Measurements from ENCODE around the gene TSNAXIP1. TPM values are rescaled to one million over a fixed set of nuclear protein-coding genes. Genes with fewer than 3 reads are reported as not detected.
"Not testable (repeated sequence)": the region's sequence is repeated elsewhere in the genome, so short reads cannot be mapped to it uniquely, and the experiment has no call there.

TSNAXIP1 gene
- total RNA-seq, 1 experiment from 2014 or later: 1.4 TPM

DNA sequence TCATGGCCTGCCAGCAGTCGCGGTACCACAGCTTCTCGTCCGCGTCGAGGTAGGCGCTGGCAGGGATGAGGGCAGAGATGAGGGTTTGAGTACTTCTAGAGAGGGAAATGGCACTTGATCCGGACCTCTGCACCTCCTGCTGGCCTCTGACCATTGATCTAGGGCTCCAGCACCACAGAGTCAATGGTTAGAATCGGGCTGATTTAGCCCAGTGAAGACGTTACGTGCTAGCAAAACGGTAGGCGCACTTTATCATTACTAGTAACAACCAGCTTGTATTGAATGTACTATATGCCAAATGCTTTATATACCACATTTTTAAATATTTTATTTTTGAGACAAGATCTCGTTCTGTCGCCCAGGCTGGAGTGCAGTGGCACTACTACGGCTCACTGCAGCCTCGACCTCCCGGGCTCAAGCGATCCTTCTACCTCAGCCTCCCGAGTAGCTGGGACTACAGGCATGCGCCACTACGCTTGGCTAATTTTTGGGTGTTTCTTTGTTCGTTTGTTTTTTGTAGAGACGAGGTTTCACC, 526 bp downstream of the TSNAXIP1 start:
- DNase-seq: no peak
- no peaks in the 10 kb centered on the region for H3K9me3 ChIP-seq

GRCh38 chr16:67811899-67812298, 5.2 kb downstream of the TSNAXIP1 start:
- Histone ChIP-seq H3K27me3 (no peaks in the 10 kb centered on the region), H3K4me3 (no peak overlapping the region), H3K9me3 (no peaks in the 10 kb centered on the region), H3K36me3 (no peaks in the 10 kb centered on the region)
- no peak for DNase-seq

More for the DNA sequence above, 526 bp downstream of the TSNAXIP1 start:
- no peaks in the 10 kb centered on the region for H3K27me3 ChIP-seq
- H3K4me3 ChIP-seq: peak overlapping the region; percentile 87
- no peaks in the 10 kb centered on the region; the same call in 1 of the 2 replicates for H3K36me3 ChIP-seq

DNA sequence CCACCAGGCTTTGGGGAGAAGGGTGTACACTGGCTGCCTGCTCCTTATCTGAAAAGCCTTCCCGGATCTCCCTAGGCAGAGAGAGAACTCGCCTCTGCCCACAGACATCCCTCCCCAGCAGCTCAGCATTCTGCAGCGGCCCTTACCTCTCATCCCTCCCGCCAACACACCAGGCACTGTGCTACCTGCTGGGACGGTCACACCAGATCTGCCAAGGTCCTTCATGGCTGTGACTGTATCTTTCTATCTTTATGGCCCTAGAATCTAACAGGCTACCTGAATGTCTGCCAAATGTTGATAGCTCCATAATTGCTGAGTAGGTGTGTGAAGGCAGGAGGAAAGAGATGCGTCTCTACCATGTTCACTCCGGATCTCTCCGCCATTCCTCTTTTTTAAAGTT, 7.9 kb downstream of the TSNAXIP1 start:
- Histone ChIP-seq H3K9me3 (no peaks in the 10 kb centered on the region), H3K4me3 (no peak overlapping the region), H3K36me3 (no peaks in the 10 kb centered on the region), H3K27me3 (no peaks in the 10 kb centered on the region)
- no peak for DNase-seq

DNA sequence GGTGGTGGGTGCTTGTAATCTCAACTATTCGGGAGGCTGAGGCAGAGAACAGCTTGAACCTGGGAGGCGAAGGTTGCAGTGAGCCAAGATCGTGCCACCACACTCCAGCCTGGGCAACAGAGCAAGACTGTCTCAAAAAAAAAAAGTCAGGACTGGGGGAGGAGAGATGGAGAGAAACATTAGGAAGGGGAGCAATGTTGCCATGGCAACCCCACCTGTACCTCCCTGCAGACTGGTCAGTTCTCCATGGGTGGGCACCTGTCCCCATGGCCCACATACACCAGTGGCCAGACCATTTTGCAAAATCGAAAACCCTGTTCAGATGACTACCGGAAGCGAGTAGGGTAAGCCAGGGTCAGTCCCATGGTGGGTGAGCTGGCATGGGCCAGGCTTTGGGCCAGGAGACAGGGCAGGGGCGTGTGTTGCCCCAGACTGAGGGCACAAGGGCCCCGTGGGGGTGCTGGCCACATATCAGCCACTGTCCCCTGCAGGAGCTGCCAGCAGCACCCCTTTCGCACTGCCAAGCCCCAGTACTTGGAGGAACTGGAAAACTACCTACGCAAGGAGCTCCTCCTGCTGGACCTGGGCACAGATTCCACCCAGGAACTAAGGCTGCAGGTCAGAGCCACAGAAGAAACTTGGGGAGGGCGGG, 14.0 kb downstream of the TSNAXIP1 start:
- Histone ChIP-seq H3K4me3 (no peak overlapping the region), H3K36me3 (no peaks in the 10 kb centered on the region), H3K27me3 (no peaks in the 10 kb centered on the region), H3K9me3 (no peaks in the 10 kb centered on the region)
- no peak for DNase-seq

GRCh38 chr16:67822511-67822910, 15.8 kb downstream of the TSNAXIP1 start:
- no peak overlapping the region for H3K4me3 ChIP-seq
- no peaks in the 10 kb centered on the region for H3K36me3 ChIP-seq
- no peaks in the 10 kb centered on the region for H3K9me3 ChIP-seq
- no peak for DNase-seq
- H3K27me3 ChIP-seq: no peaks in the 10 kb centered on the region

GRCh38 chr16:67825119-67825518, 18.4 kb downstream of the TSNAXIP1 start:
- H3K36me3 ChIP-seq: no peaks in the 10 kb centered on the region
- no peak for DNase-seq

DNA sequence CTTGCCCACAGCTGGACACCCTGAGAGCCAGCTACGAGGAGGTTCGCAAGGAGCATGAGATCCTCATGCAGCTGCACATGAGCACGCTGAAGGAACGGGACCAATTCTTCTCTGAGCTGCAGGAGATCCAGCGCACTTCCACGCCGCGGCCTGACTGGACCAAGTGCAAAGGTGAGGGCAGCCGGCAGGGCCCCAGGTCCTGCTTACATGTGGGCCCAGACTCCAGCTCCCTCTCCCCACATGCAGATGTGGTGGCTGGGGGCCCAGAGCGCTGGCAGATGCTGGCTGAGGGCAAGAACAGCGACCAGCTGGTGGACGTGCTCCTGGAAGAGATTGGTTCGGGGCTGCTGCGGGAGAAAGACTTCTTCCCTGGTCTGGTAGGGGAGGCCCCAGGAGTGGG, 19.2 kb downstream of the TSNAXIP1 start:
- H3K4me3 ChIP-seq: no peak overlapping the region
- no peak for DNase-seq
- peaks cover 3% of the 10 kb centered on the region; the same call in 1 of the 2 replicates for H3K36me3 ChIP-seq
- H3K9me3 ChIP-seq: no peaks in the 10 kb centered on the region
- no peaks in the 10 kb centered on the region for H3K27me3 ChIP-seq

More at GRCh38 chr16:67825119-67825518, 18.4 kb downstream of the TSNAXIP1 start:
- Histone ChIP-seq H3K9me3 (no peaks in the 10 kb centered on the region), H3K27me3 (no peaks in the 10 kb centered on the region), H3K4me3 (no peak overlapping the region)

DNA sequence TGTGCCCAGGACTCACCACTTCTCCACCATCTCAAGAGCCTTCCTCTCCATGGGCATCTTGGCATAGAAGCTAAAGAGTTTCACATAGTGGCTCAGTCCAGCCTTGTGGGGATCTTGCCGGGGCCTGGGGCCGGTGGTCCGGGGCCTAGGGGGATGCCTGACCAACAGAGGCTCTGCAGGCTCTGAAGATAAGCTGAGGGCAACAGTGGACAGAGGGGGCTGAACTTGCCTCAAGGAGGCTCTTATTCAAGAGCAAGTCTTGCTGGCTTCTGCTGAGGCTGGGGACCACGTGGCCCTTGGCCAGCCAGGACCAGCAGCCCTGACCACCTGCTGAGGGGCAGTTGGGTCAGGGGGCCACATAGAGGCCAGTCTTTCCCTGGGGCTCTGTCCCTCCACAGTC, 22.0 kb downstream of the TSNAXIP1 start:
- Histone ChIP-seq H3K27me3 (no peaks in the 10 kb centered on the region), H3K36me3 (peaks cover 8% of the 10 kb centered on the region), H3K4me3 (no peak overlapping the region), H3K9me3 (no peaks in the 10 kb centered on the region)
- DNase-seq: no peak

GRCh38 chr16:67833030-67833414, 26.3 kb downstream of the TSNAXIP1 start:
- DNase-seq: peak; percentile 75
- Histone ChIP-seq H3K4me3 (peak overlapping the region; percentile 74), H3K9me3 (no peaks in the 10 kb centered on the region), H3K36me3 (peaks cover 8% of the 10 kb centered on the region), H3K27me3 (no peaks in the 10 kb centered on the region)

- peak overlapping the region; percentile 74 for H3K4me3 ChIP-seq
- H3K9me3 ChIP-seq: no peaks in the 10 kb centered on the region
- H3K36me3 ChIP-seq: peaks cover 8% of the 10 kb centered on the region
- H3K27me3 ChIP-seq: no peaks in the 10 kb centered on the region
- DNase-seq: peak; percentile 84
These were observed 26.9 kb downstream of the TSNAXIP1 start for GRCh38 chr16:67833415-67834241.

- Histone ChIP-seq H3K4me3 (peak overlapping the region; percentile 74), H3K9me3 (no peaks in the 10 kb centered on the region), H3K36me3 (peaks cover 8% of the 10 kb centered on the region), H3K27me3 (no peaks in the 10 kb centered on the region)
- no peak for DNase-seq
These were observed 27.5 kb downstream of the TSNAXIP1 start for GRCh38 chr16:67834242-67834614.

DNA sequence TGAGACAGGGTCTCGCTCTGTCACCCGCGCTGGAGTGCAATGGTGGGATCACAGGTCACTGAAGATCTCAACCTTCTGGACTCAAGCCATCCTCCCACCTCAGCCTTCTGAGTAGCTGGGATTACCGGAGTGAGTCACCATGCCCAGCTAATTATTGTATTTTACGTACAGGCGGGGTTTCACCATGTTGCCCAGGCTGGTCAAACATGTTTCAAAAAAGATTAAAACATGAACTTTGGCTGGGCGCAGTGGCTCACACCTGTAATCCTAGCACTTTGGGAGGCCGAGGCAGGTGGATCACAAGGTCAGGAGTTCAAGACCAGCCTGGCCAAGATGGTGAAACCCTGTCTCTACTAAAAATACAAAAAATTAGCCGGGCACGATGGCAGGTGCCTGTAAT, 30.5 kb downstream of the TSNAXIP1 start:
- H3K9me3 ChIP-seq, H3K36me3 ChIP-seq, DNase-seq, H3K4me3 ChIP-seq, H3K27me3 ChIP-seq: not testable (repeated sequence)

DNA sequence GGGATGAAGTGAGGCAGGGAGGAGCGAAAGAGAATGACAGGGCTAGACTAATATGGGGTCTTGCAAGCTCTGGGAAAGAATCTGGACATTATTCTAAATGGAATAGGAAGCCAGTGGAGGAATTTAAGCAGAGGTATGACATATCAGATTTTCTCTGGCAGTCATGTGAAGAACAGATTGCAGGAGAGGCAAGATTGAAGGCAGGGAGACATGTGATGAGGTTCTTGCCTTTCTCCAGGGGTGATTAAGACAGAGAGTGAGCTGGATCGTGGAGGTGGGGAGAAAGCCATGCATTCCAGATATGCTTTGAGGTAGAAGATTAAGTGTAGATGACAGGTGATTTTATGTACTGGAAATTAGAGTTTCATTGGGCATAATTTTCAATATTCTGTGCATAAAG, 31.1 kb downstream of the TSNAXIP1 start:
- Histone ChIP-seq H3K9me3 (no peaks in the 10 kb centered on the region), H3K36me3 (no peaks in the 10 kb centered on the region), H3K27me3 (no peaks in the 10 kb centered on the region), H3K4me3 (no peak overlapping the region)
- no peak for DNase-seq

DNA sequence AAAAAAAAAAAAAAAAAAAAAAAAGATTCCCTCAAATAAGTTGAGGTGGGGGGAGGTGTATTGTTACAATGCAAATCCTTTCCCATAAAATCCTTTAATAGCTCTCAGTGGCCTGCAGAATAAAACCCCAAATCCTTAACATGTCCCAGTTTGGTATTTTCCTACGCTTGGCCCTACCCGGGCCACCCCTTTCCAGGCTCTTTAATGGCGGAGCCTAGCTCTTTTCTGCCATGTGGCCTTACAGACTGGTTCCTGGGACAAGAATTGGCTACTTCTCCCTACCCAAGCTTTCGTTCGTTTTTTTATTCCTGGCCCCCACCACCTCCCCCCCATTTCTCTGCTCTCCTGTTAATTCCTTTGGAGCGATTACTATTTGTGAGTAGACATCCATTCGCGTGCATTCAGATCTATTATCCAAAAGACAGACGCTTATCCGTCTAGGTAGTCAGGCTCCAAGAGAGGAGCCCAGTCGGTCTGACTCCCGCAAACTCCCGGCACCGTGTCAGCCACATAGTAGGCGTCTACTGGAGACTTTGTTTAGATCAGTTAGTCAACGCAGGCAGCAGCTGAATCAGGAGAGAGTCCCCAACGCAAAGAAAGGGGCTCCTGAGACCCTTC, 34.6 kb downstream of the TSNAXIP1 start:
- Histone ChIP-seq H3K9me3 (no peaks in the 10 kb centered on the region), H3K27me3 (no peaks in the 10 kb centered on the region), H3K36me3 (peaks cover 5% of the 10 kb centered on the region), H3K4me3 (peak overlapping the region; percentile 96)
- DNase-seq: no peak

GRCh38 chr16:67841816-67842508, 35.3 kb downstream of the TSNAXIP1 start, which contains the start of gene THAP11:
THAP11 (plus strand) TSS chr16:67842320; CDS start chr16:67842555, 235 bp downstream.
- H3K27me3 ChIP-seq: no peaks in the 10 kb centered on the region
- H3K4me3 ChIP-seq: peak within 1 kb of the TSS; percentile 96
- no peaks in the 10 kb centered on the region for H3K9me3 ChIP-seq
- peak; percentile 83 for DNase-seq
- H3K36me3 ChIP-seq: peaks cover 5% of the 10 kb centered on the region

DNA sequence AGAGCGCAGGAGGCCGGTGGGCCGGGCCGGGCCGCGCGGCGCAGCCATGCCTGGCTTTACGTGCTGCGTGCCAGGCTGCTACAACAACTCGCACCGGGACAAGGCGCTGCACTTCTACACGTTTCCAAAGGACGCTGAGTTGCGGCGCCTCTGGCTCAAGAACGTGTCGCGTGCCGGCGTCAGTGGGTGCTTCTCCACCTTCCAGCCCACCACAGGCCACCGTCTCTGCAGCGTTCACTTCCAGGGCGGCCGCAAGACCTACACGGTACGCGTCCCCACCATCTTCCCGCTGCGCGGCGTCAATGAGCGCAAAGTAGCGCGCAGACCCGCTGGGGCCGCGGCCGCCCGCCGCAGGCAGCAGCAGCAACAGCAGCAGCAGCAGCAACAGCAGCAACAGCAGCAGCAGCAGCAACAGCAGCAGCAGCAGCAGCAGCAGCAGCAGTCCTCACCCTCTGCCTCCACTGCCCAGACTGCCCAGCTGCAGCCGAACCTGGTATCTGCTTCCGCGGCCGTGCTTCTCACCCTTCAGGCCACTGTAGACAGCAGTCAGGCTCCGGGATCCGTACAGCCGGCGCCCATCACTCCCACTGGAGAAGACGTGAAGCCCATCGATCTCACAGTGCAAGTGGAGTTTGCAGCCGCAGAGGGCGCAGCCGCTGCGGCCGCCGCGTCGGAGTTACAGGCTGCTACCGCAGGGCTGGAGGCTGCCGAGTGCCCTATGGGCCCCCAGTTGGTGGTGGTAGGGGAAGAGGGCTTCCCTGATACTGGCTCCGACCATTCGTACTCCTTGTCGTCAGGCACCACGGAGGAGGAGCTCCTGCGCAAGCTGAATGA, 36.0 kb downstream of the TSNAXIP1 start:
- Histone ChIP-seq H3K9me3 (no peaks in the 10 kb centered on the region), H3K36me3 (peaks cover 5% of the 10 kb centered on the region), H3K27me3 (no peaks in the 10 kb centered on the region), H3K4me3 (peak overlapping the region; percentile 96)
- no peak for DNase-seq
